Activated naive CD4-positive, alpha-beta T cell treated with anti-CD3 and anti-CD28 coated beads, Interleukin-2, amount 50 U/mL, for 24 hours (primary cell): ENCODE measurements around the gene CDKAL1.

Source experiments
- H3K27ac Mint-ChIP-seq: one replicate; pipeline ENCODE4 v1.8.0; 2021; ENCODE audit warnings: mild to moderate bottlenecking, mixed read lengths
- H3K27me3 Mint-ChIP-seq: one replicate; pipeline ENCODE4 v1.8.0; 2021; ENCODE audit warnings: mixed read lengths
- H3K36me3 Mint-ChIP-seq: one replicate; pipeline ENCODE4 v1.8.0; 2021; ENCODE audit warnings: mixed read lengths
- H3K4me1 Mint-ChIP-seq: one replicate; pipeline ENCODE4 v1.8.0; 2021; ENCODE audit warnings: mixed read lengths
- H3K4me3 Mint-ChIP-seq: one replicate; pipeline ENCODE4 v1.8.0; 2021; ENCODE audit warnings: mild to moderate bottlenecking, mixed read lengths
- H3K9me3 Mint-ChIP-seq: one replicate; pipeline ENCODE4 v1.8.0; 2021; ENCODE audit warnings: mixed read lengths

CDKAL1 gene

DNA sequence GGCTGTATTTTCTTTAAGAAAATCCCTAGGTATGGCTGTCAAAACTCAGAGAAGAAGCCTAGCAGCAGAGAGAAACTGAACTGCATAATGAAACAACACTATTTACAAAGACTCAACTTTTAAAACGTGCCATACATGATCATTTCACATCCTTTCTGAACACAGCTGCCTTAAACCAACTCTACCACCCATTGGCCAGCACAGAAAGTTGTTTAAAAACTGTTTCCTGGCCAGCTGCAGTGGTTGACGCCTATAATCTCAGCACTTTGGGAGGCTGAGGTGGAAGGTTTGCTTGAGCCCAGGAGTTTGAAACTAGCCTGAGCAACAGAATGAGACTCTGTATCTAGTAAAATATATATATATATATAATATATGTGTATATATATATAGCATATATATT lies 722.9 kb downstream of the CDKAL1 start:
- Mint-ChIP-seq H3K4me3 (no peak overlapping the region), H3K9me3 (peaks cover 12% of the 10 kb centered on the region), H3K4me1 (no peaks in the 10 kb centered on the region), H3K36me3 (peaks cover 2% of the 10 kb centered on the region), H3K27ac (no peak overlapping the region), H3K27me3 (peaks cover 5% of the 10 kb centered on the region)

DNA sequence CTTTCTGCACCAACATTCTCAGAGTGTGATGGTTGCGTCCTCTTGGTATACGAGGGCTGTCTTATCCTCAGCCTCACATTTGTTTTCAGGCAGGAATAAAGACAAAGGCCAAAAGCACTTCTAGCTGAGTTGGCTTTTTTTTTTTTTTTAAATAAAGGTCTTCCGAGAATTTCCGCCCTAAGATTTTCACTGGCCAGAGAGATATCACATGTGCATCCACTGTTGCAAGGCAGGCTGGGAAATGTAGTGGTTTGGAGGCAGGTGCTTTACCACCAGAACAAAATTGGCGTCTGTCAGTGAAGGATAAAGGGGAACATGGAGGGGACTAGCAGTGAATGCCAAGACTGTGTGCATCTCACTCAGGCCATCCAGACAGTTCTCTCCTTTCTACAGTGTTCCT lies 724.4 kb downstream of the CDKAL1 start:
- Mint-ChIP-seq H3K27ac (no peak overlapping the region), H3K4me3 (no peak overlapping the region), H3K9me3 (peaks cover 3% of the 10 kb centered on the region), H3K36me3 (no peaks in the 10 kb centered on the region), H3K27me3 (peaks cover 5% of the 10 kb centered on the region), H3K4me1 (no peaks in the 10 kb centered on the region)

DNA sequence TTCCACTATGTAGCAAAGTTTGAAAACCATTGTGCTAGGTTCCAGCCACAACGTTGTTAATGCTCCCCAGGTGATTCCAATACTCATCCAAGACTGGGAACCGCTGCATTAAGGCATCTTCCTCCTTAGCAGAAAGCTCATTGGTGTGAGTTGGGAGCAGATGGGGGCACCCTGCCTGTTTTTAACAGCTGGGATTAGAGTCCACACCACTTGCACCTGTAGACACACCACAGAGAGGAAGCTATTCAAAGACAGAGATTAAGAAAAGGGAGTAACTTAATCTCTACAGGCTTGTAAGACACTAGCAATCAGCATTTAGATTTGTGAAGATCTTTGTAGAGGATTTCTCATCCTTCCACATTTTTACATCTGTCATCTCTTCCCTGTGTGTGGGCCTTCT lies 725.4 kb downstream of the CDKAL1 start:
- Mint-ChIP-seq H3K9me3 (no peaks in the 10 kb centered on the region), H3K4me3 (no peak overlapping the region), H3K4me1 (no peaks in the 10 kb centered on the region), H3K27ac (no peak overlapping the region), H3K36me3 (no peaks in the 10 kb centered on the region), H3K27me3 (peaks cover 5% of the 10 kb centered on the region)

DNA sequence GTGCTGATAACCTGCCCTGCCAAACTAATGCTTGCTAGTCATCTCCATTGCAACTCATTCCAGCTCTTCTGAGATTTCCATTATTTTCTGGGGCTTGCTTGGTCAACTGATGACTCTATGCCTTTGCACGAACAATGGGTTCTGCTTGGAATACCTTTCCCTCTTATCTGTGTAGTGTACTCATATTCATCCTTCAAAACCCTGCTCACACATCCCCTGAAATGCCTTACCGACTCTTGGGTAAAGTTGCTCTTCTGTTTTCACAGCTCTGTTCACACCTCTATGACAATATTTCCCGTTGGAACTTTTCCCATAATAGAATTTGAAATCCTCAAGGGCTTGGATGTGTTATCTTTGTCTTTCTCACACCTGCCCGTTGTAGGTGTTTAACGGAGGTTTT lies 728.2 kb downstream of the CDKAL1 start:
- Mint-ChIP-seq H3K27me3 (peaks cover 2% of the 10 kb centered on the region), H3K27ac (no peak overlapping the region), H3K4me3 (no peak overlapping the region), H3K36me3 (no peaks in the 10 kb centered on the region), H3K9me3 (no peaks in the 10 kb centered on the region), H3K4me1 (no peaks in the 10 kb centered on the region)

DNA sequence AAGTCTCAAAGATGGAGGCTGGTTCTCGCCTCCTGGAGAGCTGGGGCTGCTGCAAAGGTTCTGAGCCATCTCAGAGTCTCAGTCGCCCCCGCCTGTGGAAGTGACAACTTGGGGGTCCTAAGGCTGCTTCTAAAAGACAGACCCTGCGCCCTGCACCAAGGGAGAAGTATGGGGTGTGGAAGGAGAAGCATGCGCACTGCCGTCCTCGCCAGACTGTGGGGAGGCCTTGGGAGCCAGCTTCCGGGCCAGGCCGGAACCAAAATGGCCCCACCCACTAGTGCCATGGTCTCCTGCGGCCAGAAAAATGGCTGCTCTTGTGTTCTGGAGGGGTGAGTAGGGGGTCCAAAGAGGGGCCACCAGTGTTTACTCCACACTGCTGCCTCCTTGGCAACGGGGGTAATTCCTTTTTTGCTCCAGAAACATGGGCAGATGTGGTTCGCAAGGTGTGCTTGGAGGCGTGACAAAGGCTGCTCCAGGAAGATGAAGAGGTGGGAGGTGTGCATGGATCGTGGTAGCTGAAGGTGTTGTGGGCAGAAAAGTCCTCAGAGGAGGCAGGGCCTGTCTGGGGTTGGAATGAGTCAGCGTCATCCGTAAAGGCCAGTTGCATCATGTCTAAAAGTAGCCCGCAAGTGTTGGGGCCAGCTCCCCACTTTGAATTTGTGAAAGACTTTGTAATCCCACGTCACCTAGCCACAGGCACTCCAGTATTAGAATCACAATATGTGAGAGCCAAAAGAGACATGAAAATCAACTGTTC lies 729.5 kb downstream of the CDKAL1 start:
- Mint-ChIP-seq H3K36me3 (no peaks in the 10 kb centered on the region), H3K4me3 (no peak overlapping the region), H3K27me3 (peaks cover 2% of the 10 kb centered on the region)

GRCh38 chr6:21264288-21265033 lies 730.2 kb downstream of the CDKAL1 start:
- H3K27me3 Mint-ChIP-seq = peaks cover 2% of the 10 kb centered on the region
- no peaks in the 10 kb centered on the region for H3K4me1 Mint-ChIP-seq
- no peak overlapping the region for H3K4me3 Mint-ChIP-seq
- H3K9me3 Mint-ChIP-seq = no peaks in the 10 kb centered on the region
- no peaks in the 10 kb centered on the region for H3K36me3 Mint-ChIP-seq
- H3K27ac Mint-ChIP-seq = no peak overlapping the region

More for the DNA sequence above, 729.5 kb downstream of the CDKAL1 start:
- H3K9me3 Mint-ChIP-seq = no peaks in the 10 kb centered on the region
- H3K27ac Mint-ChIP-seq = no peak overlapping the region
- no peaks in the 10 kb centered on the region for H3K4me1 Mint-ChIP-seq

DNA sequence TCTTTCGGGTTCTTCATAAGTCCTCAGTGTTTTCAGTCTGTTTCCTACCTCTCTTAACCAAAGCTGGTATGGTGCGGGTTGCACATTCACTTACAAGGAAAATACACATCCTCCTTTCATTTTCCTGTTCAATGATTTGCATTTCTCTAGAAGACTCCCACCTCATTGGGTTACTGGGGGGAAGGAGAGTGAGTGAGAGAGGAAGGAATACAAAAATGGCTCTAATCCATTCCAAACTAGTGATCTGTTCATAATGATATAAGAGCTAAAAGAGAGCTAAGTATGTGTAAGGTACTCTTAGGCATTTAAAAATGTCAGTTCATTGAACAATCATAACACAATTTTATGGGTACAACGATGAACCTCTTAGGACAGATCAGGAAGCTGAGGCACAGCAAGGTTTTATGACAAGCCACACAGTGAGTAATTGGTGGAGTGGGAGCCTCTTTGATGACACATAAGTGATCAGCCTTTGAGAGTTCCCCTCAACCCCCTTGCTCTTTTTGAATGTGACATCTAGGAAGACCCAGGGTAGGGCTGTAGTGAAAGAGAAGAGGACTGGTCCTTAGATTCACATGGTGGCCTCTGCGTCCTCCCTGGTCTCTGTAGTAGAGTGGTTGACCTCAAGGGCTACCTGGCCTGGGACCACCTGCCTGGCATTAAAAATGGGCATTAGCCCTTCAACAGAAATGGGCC lies 730.9 kb downstream of the CDKAL1 start:
- no peaks in the 10 kb centered on the region for H3K27me3 Mint-ChIP-seq
- no peaks in the 10 kb centered on the region for H3K36me3 Mint-ChIP-seq
- no peaks in the 10 kb centered on the region for H3K9me3 Mint-ChIP-seq
- H3K4me1 Mint-ChIP-seq = no peaks in the 10 kb centered on the region
- no peak overlapping the region for H3K27ac Mint-ChIP-seq
- H3K4me3 Mint-ChIP-seq = no peak overlapping the region

GRCh38 chr6:21265730-21266044 lies 731.4 kb downstream of the CDKAL1 start:
- no peaks in the 10 kb centered on the region for H3K9me3 Mint-ChIP-seq
- no peaks in the 10 kb centered on the region for H3K4me1 Mint-ChIP-seq
- no peaks in the 10 kb centered on the region for H3K27me3 Mint-ChIP-seq
- H3K27ac Mint-ChIP-seq = no peak overlapping the region
- H3K36me3 Mint-ChIP-seq = no peaks in the 10 kb centered on the region
- no peak overlapping the region for H3K4me3 Mint-ChIP-seq

DNA sequence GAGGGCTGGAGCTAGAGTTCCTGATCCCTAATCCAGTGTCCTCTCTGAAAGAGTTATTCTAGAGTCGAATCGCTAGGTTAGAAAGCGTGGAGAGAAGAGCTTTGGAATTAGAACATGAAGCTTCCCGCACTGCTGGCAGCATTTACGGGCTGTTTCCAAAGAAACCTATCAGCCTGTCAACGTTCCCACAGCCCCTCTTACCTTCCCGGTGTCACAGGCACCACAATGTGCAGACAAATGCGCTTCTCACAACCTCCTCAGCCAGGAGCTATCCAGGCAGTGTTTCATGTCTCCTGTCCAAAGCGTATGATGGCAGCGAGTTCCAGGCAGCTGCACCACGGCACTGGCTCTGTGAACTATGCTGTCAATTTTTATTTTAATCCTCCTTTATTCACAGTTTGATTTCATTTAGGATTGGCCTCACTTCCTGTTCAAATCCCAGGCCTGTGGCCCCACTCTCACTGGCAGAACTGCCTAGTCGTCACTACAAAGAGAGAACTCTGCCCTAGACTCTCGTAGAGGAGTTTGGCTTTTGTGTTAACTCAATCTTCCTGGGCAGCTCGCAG lies 736.5 kb downstream of the CDKAL1 start:
- Mint-ChIP-seq H3K27me3 (no peaks in the 10 kb centered on the region), H3K9me3 (peaks cover 6% of the 10 kb centered on the region), H3K36me3 (no peaks in the 10 kb centered on the region), H3K4me1 (no peaks in the 10 kb centered on the region), H3K27ac (no peak overlapping the region), H3K4me3 (no peak overlapping the region)

GRCh38 chr6:21271428-21272155 lies 737.3 kb downstream of the CDKAL1 start:
- Mint-ChIP-seq H3K4me3 (no peak overlapping the region), H3K4me1 (no peaks in the 10 kb centered on the region), H3K27me3 (no peaks in the 10 kb centered on the region), H3K9me3 (peaks cover 6% of the 10 kb centered on the region), H3K27ac (no peak overlapping the region), H3K36me3 (no peaks in the 10 kb centered on the region)

GRCh38 chr6:21273451-21273850 lies 739.2 kb downstream of the CDKAL1 start:
- no peak overlapping the region for H3K27ac Mint-ChIP-seq
- no peaks in the 10 kb centered on the region for H3K27me3 Mint-ChIP-seq
- peaks cover 6% of the 10 kb centered on the region for H3K9me3 Mint-ChIP-seq
- no peaks in the 10 kb centered on the region for H3K4me1 Mint-ChIP-seq
- no peak overlapping the region for H3K4me3 Mint-ChIP-seq
- H3K36me3 Mint-ChIP-seq = no peaks in the 10 kb centered on the region

- no peak overlapping the region for H3K4me3 Mint-ChIP-seq
- no peaks in the 10 kb centered on the region for H3K4me1 Mint-ChIP-seq
- peaks cover 6% of the 10 kb centered on the region for H3K9me3 Mint-ChIP-seq
- no peaks in the 10 kb centered on the region for H3K36me3 Mint-ChIP-seq
- H3K27me3 Mint-ChIP-seq = no peaks in the 10 kb centered on the region
- H3K27ac Mint-ChIP-seq = no peak overlapping the region
Observed at GRCh38 chr6:21274851-21275250, 740.6 kb downstream of the CDKAL1 start.

DNA sequence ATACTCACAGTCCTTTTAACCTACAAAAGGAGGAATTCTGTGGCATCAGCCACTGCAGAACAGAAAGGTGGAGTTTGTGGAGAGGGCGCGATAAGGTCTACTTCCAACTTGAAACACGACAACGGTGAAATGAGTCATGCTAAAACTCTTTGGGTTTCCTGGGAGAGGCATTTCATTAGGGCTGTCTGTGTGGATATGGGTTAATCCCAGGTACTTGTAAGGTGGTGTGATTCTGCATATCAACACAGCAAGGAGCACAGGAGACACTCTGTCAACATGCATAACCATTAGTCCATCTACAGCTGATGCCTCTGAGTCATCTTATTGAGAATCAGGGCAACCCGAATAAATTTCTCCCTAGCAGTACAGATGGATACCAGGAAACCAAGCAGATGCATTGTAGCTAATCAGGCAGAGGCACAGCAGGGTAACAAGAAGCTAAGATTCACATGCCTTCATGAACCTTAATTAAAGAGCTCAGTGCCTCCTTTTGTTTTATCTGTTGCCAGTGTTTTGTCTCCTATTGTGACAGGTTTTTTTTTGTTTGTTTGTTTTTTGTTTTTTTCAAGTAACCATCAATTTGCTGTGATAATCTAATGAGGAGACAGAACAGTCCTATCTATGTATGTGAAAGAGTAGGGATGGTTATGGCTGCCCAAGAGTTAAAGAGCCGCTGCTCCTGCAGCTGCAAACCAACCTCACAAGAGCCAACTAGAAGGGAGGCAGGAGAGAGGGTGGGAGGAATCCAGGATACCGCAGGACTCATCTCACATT lies 743.5 kb downstream of the CDKAL1 start:
- no peak overlapping the region for H3K27ac Mint-ChIP-seq
- no peak overlapping the region for H3K4me3 Mint-ChIP-seq
- no peaks in the 10 kb centered on the region for H3K4me1 Mint-ChIP-seq
- H3K36me3 Mint-ChIP-seq = no peaks in the 10 kb centered on the region
- no peaks in the 10 kb centered on the region for H3K27me3 Mint-ChIP-seq
- H3K9me3 Mint-ChIP-seq = peaks cover 1% of the 10 kb centered on the region

DNA sequence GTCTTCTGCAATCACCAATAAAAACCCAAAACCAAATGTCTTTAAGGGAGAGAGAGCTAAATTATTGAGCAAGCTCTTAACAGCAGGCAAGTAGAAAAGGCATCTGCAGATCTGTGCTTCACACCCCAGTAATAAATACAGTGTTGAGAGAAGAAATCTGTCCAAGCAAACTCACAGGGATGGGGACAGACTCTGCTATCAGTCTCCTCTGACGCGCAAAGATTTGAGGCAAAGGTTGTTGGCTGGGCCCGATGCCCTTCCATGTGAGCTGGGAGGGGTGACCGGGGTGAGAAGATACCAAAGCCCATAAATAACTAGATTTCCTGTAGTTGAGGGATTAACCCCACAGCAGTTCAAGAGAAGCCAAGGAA lies 744.1 kb downstream of the CDKAL1 start:
- no peak overlapping the region for H3K4me3 Mint-ChIP-seq
- H3K27me3 Mint-ChIP-seq = no peaks in the 10 kb centered on the region
- no peaks in the 10 kb centered on the region for H3K4me1 Mint-ChIP-seq
- H3K27ac Mint-ChIP-seq = no peak overlapping the region
- H3K36me3 Mint-ChIP-seq = no peaks in the 10 kb centered on the region
- no peaks in the 10 kb centered on the region for H3K9me3 Mint-ChIP-seq

DNA sequence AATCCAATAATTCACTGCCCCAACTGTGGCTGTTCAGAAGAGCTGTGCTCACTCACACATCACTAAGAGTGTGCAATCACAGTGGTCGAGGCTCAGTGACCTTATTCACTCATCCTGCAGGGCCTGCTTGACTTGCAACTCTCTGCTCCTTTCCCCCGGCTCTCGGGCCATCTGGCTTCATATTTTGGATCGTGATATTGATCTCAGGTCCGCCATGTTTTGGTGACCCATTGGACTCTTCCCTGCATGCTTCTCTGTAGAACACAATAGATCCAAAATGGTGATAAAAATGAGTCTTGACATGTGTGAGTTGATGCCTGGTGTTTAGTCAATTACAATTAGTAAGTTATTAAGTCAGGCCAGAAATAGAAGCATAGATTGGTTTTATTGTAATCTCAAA lies 745.4 kb downstream of the CDKAL1 start:
- Mint-ChIP-seq H3K9me3 (no peaks in the 10 kb centered on the region), H3K4me1 (no peaks in the 10 kb centered on the region), H3K27me3 (no peaks in the 10 kb centered on the region), H3K27ac (no peak overlapping the region), H3K4me3 (no peak overlapping the region), H3K36me3 (no peaks in the 10 kb centered on the region)
